HuH-7.5 (cell line): ENCODE results near the gene RABAC1.

Source experiments
- DNase-seq: peaks from one replicate; pipeline ENCODE4 v3.0.0; 2011; ENCODE audit warnings: low spot score

Gene RABAC1

DNA sequence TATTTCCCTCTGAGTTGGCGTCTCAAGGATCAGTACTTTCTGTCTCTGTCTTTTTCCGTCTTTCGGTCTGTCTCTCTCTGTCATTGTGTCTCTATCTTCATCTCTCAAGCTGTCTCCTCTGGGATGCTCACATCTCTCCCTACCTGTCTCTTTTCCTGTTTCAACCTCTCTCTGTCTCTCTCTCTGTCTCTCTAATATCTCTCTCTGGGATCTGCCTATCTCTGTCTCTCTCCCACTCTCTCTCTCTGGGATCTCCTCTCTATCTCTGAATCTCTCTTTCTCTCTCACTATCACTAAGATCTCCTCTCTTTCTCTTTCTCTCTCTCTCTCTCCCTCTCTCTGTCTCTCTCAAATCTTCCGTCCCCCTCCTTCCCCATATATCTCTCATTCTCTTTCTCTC lies 30.9 kb upstream of the RABAC1 start:
- no peak for DNase-seq

GRCh38 chr19:41988947-41989346 lies 29.8 kb upstream of the RABAC1 start:
- DNase-seq = no peak

DNA sequence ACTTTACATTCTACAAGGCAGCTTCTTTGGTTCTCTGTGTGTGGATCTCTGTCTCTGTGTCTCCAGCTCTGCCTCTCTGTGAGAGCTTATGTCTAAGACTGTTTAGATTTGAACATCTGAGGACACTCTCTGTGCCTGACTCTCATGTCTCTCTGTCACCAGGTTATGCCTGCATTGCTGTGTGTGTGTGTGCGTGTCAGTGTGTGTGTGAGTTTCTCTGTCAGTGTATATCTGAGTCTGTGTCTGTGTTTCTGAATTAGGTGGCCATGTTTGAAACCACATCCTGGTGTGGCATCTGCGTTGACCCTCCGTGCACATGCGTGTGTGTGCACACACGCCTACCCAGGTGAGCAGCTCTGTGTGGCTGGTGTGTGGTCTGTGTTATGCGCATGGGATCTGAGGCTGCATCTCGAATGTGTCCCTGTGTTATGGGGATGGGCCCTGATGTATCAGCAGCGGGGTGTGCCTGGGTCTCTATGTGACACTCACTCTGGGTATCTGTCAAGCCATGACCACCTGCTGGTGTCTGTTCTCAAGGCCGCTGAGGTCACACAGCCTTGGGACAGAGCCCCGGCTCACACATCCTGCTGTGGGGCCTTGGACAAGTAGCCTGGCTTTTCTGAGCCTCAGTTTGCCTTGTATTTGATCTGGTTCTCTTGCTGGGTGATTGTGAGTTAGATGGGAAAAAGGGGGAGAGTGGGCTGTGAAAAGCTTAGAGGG lies 28.2 kb upstream of the RABAC1 start:
- no peak for DNase-seq

GRCh38 chr19:41984961-41985360 lies 25.8 kb upstream of the RABAC1 start:
- DNase-seq = no peak

GRCh38 chr19:41981724-41982123 lies 22.6 kb upstream of the RABAC1 start:
- DNase-seq = no peak

DNA sequence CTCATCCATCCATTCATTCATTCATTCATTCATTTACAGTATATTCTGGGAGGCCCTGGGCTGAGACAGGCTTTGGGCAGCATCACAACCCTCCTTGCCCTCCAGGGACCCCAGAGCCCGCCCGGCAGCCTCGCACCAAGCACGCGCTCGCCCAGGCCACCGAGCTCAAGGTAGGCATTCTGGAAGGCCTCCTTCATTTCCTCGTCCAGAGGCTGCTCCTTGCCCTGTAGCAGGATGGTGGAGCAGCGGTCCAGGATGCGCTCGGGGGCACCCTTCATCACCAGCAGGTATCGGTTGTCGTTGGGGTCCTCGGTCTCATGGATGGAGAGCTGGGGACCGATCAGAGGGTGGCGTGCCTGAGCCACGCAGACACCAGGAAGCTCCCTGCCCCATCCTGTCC lies 19.3 kb upstream of the RABAC1 start:
- no peak for DNase-seq

- no peak for DNase-seq
These were observed 18.8 kb upstream of the RABAC1 start for GRCh38 chr19:41977916-41978315.

- DNase-seq = no peak
These were observed 15.5 kb upstream of the RABAC1 start for GRCh38 chr19:41974652-41975051.

- no peak for DNase-seq
These were observed 12.2 kb upstream of the RABAC1 start for GRCh38 chr19:41971363-41971762.

- DNase-seq = no peak
These were observed 10.8 kb upstream of the RABAC1 start for GRCh38 chr19:41969772-41970458.

- no peak for DNase-seq
These were observed 9.9 kb upstream of the RABAC1 start for GRCh38 chr19:41968751-41969595.

DNA sequence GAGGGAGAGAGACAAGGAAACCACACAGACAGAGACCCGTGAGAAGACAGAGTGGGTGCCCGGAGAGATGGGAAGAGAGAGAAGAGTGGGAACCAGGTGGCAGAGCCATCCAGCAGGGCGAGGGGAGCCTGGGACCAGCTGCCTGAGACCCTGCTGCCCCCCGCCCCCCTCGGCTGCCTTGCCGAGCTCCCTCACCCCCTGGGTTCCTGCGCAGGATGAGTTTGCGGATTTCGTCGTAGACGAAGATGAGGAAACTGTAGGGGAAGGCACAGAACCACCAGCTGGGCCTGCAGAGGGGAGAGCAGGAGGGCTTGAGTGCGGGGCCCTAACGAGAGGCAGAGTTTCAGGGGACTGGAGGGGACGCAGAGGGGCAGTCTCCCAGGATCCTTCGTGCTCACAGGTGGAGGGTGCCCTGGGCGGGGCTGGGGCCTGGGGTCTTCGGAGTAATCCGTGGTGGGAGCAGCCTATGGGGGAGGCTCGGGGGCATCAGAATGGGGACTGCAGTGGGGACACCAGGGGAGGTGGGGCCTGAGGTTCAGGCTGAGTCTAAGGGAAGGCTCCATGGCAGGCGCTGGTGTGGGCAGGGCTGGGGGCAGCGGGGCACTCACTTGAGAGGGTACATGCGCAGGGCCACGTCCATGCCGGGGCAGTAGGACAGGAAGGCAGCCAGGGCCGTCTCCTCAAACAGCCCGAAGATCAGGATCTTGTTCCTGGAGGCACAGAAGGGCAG lies 8.1 kb upstream of the RABAC1 start:
- DNase-seq = no peak

DNA sequence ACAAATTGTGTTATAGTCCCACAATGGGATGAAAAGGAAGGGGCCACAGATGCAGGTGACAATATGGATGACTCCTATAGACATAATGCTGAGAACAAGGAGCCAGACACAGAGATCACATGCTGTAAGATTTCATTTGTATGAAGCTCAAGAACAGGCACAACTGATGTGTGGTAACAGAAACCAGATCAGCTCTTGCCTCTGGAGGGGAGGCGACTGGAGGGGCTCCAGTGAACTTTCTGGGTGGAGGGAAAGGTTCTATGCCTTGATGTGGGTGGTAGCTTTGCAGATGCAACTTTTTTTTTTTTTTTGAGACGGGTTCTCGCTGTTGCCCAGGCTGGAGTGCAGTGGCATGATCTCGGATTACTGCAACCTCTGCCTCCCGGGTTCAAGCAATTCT lies 6.0 kb upstream of the RABAC1 start:
- no peak for DNase-seq

GRCh38 chr19:41960973-41961372 lies 1.9 kb upstream of the RABAC1 start:
- no peak for DNase-seq

DNA sequence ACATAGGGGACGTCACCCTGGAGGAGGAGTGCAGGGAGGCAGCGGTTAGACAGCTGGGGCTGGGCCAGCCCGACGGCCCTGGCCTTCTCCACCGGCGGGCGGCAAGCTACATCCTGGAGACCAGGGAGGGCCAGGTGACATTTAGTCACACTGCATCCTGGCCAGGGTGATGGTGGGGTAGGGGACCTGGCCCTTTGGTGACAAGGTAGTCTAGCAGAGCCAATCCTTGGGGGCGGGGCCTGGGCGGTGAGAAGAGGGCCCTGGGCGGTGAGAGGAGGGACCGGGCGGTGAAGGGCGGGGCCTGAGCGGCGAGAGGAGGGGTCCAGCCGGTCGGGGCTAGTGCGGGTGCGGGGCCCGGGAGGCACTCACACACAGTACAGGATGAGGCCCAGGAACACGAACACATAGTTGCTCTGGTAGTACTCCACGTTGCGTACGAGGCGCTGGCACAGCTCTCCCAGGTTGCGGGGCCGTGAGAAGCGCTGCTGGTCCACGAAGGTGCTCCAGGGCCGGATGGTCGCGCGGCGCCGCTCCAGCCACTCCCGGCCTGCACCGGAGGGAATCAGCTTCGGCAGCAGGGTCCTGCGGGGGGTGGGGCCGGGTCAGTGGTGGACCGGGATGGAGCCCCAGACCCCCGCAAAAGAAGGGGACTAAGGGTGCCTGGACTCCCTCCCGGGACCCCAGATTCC lies 610 bp downstream of the RABAC1 start:
- peak; percentile 87 for DNase-seq

GRCh38 chr19:41957838-41958366 lies 1.2 kb downstream of the RABAC1 start:
- DNase-seq = peak; percentile 95

DNA sequence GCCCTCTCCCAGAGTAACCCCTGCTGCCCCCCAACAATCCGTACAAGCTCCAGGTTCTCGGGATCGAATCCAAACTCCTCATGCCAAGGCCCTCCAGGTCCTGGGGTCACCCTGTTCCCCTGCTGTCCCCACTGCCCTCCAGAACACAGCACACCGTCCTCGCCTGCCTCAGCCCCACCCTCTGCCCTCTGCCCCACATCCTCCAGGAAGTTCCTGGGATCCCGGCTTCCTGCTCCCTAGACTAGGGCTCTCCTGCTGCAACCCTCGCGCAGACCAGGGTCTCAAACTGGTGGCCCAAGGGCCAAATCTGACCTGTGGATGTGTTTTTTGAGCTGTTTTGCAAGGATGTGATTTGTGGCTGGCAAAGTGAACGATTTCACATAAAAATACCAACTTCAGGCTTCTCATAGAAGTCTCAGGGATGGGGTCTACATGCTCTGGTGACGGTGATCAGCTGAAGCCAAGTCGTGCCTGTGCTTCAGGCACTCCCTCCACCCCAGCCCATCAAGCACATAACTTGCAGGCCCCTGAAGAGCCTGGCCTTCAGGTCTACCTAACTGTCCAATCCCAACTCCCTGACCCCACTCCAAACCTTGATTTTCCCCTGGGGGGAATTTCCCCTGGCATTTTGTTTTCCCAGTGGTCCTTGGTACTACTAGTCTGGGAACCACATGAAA lies 1.8 kb downstream of the RABAC1 start:
- no peak for DNase-seq

DNA sequence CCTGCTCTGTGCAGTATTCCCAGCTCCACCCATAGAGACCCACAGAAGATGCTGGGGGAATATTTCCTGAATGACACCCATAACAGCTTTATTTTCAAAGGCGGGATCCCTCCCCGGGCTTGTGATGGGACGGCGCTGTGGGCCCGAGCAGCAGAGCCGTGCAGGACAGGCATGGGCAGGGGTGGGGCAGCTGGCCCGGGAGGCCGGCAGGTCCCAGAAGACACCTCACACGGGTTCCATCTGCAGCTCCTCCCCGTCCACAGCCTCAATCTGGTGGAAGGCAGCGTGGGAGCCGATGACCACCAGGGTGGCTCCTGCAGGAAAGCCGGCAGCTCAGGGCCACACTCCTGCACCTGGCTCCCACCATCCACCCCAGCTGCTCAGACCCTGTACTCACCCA lies 2.5 kb downstream of the RABAC1 start:
- DNase-seq = no peak

- no peak for DNase-seq
These were observed 3.6 kb downstream of the RABAC1 start for GRCh38 chr19:41955521-41955920.

GRCh38 chr19:41951686-41952172 lies 7.4 kb downstream of the RABAC1 start:
- peak; percentile 95 for DNase-seq

DNA sequence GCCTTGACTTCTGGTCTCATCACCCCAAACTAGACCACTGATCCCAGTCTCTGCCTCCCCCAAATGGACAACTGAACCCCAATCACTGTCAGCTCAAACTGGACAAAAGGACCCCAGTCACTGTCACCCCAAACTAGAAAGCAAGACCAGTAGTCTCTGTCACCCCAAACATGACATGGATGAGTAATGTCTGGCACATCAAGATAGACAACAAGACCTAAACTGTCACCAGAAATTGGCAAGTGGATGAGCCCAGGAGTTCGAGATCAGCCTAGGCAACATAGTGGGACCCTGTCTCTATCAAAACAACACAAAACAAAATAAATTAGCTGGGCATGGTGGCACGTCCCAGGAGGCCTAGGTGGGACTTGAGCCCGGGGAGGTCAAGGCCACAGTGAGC lies 12.0 kb downstream of the RABAC1 start:
- no peak for DNase-seq
